Activated gamma-delta T cell treated with anti-CD3 and anti-CD28 coated beads, Interleukin-2, amount 50 U/mL, for 16 hours (primary cell): ENCODE measurements around the gene NOM1.
"Not testable (repeated sequence)": the region's sequence is repeated elsewhere in the genome, so short reads cannot be mapped to it uniquely, and the experiment has no call there.

Experiments
- DNase-seq: peaks from one replicate; pipeline ENCODE4 v3.0.0-alpha.2; 2020; ENCODE audit warnings: low read depth

The NOM1 gene, protein sequence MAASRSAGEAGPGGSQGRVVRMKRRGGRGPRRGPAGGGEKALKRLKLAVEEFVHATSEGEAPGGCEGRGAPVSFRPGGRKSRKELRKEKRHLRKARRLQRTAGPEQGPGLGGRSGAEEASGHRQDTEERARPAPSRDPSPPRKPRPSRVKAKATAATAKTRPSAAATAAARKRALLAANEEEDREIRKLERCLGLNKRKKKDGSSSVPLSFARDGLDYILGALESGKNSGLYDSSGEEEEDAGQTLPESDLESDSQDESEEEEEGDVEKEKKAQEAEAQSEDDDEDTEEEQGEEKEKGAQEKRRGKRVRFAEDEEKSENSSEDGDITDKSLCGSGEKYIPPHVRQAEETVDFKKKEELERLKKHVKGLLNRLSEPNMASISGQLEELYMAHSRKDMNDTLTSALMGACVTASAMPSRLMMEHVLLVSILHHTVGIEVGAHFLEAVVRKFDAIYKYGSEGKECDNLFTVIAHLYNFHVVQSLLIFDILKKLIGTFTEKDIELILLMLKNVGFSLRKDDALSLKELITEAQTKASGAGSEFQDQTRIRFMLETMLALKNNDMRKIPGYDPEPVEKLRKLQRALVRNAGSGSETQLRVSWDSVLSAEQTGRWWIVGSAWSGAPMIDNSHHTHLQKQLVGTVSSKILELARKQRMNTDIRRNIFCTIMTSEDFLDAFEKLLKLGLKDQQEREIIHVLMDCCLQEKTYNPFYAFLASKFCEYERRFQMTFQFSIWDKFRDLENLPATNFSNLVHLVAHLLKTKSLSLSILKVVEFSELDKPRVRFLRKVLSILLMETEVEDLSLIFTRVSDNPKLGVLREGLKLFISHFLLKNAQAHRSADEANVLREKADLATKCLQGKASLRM

DNA sequence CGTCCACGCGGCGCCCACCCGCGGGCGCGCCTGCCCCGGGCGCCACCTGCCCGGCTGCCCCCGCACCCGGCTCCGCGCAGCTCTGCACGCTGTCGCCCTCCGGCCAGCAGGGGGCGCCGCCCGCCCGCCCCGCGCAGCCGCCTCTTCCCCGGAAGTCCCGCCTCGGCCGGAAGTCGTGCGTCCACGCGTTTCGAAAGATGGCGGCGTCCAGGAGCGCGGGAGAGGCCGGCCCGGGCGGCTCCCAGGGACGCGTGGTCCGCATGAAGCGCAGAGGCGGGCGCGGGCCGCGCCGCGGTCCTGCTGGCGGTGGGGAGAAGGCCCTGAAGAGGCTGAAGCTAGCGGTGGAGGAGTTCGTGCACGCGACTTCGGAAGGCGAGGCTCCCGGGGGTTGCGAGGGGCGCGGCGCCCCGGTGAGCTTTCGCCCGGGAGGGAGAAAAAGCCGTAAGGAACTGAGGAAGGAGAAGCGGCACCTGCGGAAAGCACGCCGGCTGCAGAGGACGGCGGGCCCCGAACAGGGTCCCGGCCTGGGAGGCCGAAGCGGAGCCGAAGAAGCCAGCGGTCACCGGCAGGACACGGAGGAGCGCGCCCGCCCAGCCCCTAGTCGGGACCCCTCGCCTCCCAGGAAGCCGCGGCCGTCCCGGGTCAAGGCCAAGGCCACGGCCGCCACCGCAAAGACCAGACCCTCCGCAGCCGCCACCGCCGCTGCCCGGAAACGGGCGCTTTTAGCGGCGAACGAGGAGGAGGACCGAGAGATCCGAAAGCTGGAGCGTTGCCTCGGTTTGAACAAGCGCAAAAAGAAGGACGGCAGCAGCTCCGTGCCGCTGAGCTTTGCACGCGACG lies at the start of gene NOM1:
Gene NOM1, plus strand, starts transcription at position 172 of the 840 bp plus-strand sequence. Its CDS starts 26 bp downstream, at position 198.
- DNase-seq = peak; percentile 91

DNA sequence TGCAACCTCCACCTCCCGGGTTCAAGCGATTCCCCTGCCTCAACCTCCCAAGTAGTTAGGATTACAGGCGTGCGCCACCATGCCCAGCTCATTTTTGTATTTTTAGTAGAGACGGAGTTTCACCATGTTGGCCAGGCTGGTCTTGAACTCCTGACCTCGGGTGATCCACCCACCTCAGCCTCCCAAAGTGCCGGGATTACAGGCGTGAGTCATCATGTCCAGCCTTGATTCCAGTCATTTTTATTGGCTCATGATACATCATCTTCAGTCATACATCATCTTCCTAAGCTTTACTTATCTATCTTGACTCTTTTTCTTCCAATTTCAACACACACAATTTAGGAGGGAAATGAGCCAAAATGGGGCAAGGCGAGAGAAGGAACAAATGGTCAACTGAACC lies 49.4 kb upstream of the NOM1 start:
- DNase-seq = not testable (repeated sequence)

GRCh38 chr7:156903232-156903909 lies 46.1 kb upstream of the NOM1 start:
- no peak for DNase-seq

DNA sequence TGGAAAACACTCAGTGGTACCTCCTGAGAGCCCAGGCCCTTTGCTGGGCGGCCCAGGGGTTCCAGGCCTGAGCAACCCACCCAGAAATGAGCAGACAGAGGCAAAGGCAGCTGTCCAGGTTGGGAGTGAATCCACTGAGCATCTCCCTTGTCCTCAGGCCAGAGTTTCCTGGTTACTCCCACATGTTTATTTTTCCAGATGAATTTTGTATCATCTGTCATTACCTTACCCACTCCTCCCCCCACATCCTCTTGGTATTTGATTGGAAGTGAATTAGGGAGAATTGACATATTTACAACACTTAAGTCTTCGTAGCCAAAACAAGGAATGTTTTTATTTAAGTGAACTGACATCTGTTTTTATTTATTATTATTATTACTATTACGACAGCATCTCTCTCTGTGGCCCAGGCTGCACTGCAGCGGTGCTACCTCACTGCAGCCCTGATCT lies 43.3 kb upstream of the NOM1 start:
- no peak for DNase-seq

DNA sequence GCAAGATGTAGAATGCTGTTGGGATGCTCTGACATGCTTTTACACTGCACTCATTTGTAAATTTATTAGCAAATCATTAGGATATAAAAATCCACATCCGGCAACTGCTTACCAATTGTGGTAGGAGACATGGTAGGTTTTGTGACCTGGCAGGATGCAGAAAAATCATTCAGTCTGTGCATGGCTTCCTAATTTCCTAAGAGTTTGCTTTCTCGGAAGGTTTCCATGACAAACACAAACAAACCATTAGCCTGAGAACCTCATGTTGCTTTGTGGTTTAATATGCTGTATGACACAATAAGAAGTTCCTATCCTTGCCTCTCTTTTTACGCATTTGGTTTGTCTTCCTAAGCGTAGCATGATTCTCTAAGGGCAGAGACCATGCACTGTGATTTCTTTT lies 41.9 kb upstream of the NOM1 start:
- no peak for DNase-seq

- DNase-seq = not testable (repeated sequence)
Measured at GRCh38 chr7:156909574-156910252, 39.8 kb upstream of the NOM1 start.

DNA sequence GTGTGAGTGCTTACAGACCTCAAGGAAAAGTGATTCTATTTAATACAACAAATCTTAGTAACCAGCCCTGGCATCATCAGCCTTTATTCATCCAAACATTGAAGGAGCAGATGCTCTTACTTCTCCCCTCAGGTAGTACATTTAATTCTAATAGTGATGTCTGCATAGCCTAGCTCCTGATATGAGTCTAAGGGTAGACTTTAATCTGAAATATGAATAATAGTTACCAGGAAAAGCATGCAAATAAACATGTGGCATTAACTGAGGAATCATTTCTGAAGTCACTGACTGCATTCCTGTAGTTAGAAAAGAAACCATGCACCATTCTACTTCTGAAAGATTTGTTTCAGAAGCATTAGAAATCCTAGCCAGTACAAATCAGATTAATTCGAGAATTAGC lies 30.9 kb upstream of the NOM1 start:
- no peak for DNase-seq

DNA sequence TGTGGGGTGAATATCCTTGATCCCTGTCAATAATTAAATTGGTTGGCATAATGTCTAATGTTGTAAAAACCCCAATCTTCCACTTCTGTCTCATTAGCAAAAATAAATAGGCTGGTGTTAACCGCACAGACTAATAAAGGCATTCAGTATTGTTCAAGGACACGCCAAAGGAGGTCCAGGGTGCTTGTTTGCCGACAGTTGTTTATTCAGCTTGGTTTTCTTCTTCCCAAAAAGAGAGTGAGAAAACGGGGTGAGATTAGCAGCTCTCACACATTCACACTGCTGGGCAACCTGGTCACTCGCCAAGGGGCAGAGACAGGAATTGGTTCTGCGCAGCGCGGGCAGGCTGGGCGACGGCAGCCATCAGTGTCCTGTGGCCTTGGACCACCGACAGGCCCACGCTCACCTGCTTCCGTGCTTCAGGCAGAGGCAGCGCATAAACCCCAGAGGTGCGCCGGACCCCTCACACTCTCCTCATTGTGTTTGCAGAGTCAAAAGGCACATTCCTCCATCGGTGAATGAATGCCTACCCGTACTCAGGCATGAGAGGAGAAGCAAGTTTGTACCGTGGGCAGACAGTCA lies 30.3 kb upstream of the NOM1 start:
- no peak for DNase-seq

DNA sequence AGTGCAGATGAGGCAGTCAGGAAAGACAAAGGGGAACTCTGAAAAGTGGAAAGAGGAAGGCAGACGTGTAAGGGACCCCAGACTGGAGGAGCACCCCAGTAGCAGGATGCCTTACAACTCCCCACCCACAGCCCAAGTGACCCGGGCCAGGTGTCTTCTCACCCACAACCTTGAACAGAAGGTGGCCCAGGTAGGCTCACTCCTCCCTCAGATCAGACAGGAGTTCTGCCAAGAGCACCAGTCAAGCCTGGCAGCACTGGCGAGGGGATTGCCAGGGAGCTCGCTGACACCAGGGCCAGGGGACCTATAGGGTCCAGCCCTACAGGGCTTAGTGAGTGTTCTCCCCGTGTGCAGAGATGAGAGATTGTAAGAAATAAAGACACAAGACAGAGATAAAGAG lies 29.4 kb upstream of the NOM1 start:
- DNase-seq = no peak

DNA sequence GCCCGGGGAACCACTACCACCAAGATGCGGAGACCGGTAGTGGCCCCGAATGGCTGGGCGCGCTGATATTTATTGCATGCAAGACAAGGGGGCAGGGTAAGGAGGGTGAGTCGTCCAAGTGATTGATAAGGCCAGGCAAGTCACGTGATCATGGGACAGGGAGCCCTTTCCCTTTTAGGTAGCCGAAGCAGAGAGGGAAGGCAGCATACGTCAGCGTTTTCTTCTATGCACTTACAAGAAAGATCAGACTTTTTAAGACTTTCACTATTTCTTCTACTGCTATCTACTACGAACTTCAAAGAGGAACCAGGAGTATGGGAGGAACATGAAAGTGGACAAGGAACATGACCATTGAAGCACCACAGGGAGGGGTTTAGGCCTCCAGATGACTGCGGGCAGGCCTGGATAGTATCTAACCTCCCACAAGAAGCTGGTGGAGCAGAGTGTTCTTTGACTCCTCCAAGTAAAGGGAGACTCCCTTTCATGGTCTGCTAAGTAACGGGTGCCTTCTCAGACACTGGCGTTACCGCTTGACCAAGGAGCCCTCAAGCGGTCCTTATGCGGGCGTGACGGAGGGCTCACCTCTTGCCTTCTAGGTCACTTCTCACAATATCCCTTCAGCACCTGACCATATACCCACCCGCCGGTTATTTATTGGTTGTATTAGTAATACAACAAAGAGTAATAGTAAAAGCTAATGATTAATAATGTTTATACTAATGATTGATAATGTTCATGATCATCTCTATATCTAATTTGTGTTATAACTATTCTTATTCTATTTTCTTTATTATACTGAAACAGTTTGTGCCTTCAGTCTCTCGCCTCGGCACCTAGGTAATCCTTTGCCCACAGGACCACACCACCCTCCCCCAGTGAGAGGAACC lies 28.8 kb upstream of the NOM1 start:
- DNase-seq = not testable (repeated sequence)

DNA sequence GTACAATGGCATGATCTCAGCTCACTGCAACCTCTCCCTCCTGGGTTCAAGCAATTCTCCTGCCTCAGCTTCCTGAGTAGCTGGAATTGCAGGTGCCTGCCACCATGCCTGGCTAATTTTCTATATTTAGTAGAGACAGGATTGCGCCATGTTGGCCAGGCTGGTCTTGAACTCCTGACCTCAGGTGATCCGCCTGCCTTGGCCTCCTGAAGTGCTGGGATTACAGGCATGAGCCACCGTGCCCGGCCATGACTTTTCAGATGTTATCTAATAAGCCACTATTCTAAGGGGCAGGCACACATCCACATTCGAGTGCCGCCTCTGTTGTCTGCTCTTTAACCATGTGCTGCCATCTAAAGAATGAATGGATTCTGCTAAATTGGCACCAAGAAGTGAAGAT lies 27.2 kb upstream of the NOM1 start:
- DNase-seq = not testable (repeated sequence)

DNA sequence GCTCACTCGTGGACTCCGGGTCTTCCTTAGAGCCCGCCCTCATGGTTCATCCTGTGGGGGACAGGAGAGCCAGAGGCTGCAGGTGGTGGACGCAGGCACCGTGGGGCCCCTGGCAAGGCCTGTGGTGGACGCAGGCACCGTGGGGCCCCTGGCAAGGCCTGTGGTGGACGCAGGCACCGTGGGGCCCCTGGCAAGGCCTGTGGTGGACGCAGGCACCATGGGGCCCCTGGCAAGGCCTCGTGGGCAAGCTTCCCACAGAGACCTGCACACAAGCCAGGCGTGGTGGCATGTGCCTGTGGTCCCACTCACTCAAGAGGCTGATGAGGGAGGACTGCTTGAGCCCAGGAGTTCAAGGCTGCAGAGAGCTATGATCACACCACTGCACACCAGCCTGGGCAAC lies 23.7 kb upstream of the NOM1 start:
- DNase-seq = not testable (repeated sequence)

GRCh38 chr7:156927571-156928405 lies 21.7 kb upstream of the NOM1 start:
- no peak for DNase-seq

- no peak for DNase-seq
Measured at GRCh38 chr7:156928406-156928747, 21.1 kb upstream of the NOM1 start.

DNA sequence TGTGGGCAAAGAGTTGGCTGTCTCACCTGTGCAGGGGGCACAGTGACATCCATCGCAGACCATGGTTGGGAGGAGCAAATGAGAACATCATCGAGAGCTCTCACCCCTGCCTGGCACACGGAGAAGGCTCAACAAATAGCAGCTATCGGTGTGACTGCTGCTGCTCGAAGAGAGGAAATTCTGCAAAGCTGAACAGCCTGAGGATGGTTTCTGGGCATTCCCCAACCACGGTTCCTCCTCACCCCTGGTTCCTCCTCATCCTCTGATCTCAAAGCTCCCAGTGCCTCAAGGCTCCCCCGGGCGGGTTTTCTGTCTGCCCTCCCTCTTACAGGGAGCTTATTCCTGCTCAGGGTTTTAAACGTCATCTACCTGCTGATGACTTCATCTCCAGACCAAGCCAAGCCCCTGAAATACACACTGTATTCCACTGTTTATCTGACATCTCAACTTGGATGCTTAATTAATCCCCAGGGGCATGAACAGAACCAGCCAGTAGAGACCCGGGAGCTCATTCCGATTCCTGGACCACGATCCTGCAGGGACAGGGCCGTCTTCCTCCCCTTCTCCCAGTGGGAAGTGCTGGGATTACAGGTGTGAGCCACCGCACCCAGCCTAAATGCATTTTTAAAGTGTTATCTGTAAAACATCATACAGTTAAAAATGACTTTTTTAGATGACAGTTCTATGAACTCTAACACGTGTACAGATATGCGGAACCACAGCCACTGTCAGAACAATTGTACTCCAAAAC lies 19.5 kb upstream of the NOM1 start:
- no peak for DNase-seq

- no peak for DNase-seq
Measured at GRCh38 chr7:156932006-156932405, 17.5 kb upstream of the NOM1 start.

DNA sequence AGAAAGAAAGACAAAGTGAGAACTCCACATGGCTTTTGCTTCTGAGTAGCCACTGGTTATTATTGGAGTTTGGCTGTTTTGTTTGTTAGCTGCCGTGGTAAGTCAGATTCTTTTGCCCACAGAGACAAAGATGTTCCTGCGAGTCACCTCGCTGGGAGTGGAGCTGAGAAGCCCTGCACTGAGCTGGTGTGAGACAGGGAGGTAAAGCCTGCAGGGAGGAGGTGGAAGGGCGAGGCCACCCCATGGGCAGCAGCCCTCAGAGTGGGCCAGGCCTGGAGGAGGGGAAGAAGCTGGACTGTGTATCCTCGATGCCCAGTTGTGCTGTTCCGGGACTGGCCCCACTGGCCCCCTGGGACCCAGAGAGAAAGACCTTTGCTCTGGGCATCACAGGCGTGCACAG lies 14.3 kb upstream of the NOM1 start:
- DNase-seq = no peak

GRCh38 chr7:156936766-156937165 lies 12.7 kb upstream of the NOM1 start:
- not testable (repeated sequence) for DNase-seq
